T1000 (cell line): Measurements from ENCODE around the gene ARL3.
A peak's percentile ranks its signal among the peaks of the same experiment; 100 is the strongest.
"Not testable (repeated sequence)": the region's sequence is repeated elsewhere in the genome, so short reads cannot be mapped to it uniquely, and the experiment has no call there.

ENCODE experiments used
- DNase-seq: peaks from one replicate; lab custom pipeline; 2025; ENCODE audit warnings: mixed read lengths; lab: John Stamatoyannopoulos, UW

The ARL3 gene

GRCh38 chr10:102735065-102735562 lies 20.9 kb upstream of the ARL3 start:
- no peak for DNase-seq

- no peak for DNase-seq
Measured at GRCh38 chr10:102732661-102733060, 18.5 kb upstream of the ARL3 start.

DNA sequence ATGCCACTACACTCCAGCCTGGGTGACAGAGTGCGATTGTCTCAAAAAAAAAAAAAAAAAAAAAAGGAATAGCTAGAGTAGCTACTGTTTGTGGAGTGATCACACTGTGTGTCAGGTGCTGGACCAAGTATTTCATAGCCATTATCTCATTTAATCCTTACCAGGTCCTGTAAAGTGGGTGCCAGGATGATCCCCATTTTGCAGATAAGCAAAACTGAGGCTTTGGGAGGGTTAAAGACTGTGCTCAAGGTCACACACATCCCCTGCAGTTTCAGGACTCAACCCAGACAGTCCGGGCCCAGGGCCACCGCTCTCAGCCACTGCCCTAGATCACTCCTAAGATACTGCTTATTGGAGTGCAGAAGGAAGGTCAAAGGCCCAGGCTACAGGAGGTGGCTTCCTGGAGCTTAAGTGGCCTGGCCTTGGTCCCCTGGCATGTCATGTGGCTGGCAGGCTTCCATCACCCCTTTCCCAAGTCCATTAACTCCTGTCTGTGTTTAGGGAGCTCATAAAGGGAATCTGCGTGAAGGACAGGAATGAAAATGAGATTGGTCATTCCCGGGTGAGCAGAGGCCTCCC lies 17.1 kb upstream of the ARL3 start:
- DNase-seq: no peak

DNA sequence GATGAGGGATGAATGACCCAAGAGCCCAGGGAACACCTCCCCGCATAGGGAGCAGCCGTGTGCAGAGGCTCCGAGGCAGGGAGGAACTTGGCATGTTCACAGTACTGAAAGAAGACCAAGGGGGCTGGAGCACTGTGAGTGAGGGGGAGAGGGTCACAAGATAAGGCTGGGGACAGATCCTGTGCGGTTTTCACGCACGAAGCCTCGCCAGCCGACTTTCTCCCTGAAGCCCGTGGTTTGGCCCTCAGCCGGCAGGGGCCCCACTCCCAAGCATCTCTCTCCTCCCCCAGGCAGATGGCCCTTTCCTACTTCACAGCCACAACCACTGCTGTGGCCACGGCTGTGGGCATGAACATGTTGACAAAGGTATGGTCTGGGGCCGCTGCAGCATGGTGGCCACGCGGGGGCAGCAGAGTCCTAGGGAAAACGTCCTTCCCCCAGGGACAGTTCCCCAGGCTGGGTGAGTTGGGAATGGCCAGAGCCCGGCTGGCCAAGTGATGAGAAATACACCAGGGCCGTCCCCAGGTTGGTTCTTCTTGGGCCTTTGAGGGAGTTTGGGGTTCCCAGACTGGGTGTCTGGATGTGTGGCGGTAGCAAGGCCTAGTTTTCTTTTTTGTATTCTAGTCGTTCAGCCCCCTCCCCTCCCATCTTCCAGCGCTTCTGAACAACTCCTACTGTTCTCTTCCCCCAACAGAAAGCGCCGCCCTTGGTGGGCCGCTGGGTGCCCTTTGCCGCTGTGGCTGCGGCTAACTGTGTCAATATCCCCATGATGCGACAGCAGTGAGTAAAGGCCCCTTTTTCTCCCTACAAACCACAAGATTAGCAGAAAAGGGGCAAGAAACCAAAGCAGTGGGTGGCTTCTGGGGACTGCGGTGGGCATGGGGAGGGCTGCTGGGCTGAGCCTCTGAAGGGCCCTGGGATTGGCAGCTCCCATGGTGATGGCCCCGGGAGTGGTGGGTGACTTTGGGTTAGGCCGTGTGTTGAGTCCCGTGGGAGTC lies 15.1 kb upstream of the ARL3 start:
- peak; percentile 68 for DNase-seq

- DNase-seq: no peak
Measured at GRCh38 chr10:102727037-102727818, 13.0 kb upstream of the ARL3 start.

DNA sequence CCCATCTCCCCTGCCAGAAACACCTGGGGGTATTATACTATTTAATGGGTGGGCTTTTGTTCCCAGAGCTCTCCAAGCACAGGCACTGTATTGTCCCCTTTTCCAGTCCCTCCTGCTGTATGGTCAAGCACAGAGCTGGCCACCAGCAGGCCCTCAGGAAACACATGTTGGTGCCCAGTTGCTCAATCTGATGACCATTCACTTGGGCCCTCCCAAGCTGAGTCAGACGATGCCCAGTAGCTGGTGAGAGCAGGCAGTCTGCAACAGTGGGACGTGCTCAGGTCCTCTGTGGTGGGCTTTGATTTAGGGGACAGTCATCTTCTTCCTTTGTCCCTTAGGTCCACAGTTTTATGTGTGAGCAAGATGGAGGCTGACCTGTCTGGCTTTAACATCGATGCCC lies 12.1 kb upstream of the ARL3 start:
- DNase-seq: no peak

GRCh38 chr10:102723989-102724388 lies 9.8 kb upstream of the ARL3 start:
- DNase-seq: no peak

GRCh38 chr10:102721954-102722353 lies 7.8 kb upstream of the ARL3 start:
- DNase-seq: no peak

- no peak for DNase-seq
Measured at GRCh38 chr10:102720775-102721301, 6.6 kb upstream of the ARL3 start.

GRCh38 chr10:102720337-102720736 lies 6.1 kb upstream of the ARL3 start:
- no peak for DNase-seq

- no peak for DNase-seq
Measured at GRCh38 chr10:102718220-102718619, 4.0 kb upstream of the ARL3 start.

GRCh38 chr10:102716900-102717565 lies 2.8 kb upstream of the ARL3 start:
- DNase-seq: not testable (repeated sequence)

GRCh38 chr10:102715880-102716279 lies 1.7 kb upstream of the ARL3 start:
- no peak for DNase-seq

GRCh38 chr10:102714621-102715455 lies 641 bp upstream of the ARL3 start, which contains the start of gene SFXN2:
Gene SFXN2, plus strand, starts transcription at chr10:102714636. Its CDS starts 12,001 bp downstream, at chr10:102726637.
- DNase-seq: no peak

DNA sequence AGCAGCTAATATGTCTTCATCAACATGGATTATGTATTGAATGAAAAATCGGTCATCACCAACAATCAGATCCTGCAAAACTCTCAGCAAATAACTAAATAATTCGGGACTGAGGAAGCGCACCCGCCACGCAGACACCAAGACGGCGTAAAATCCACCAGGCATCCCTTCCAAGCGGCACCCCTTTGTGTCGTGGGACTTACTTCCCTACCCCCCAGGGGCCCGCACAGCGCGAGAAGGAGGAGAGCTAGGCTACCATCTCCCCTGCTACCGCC lies 721 bp downstream of the ARL3 start:
- DNase-seq: no peak

DNA sequence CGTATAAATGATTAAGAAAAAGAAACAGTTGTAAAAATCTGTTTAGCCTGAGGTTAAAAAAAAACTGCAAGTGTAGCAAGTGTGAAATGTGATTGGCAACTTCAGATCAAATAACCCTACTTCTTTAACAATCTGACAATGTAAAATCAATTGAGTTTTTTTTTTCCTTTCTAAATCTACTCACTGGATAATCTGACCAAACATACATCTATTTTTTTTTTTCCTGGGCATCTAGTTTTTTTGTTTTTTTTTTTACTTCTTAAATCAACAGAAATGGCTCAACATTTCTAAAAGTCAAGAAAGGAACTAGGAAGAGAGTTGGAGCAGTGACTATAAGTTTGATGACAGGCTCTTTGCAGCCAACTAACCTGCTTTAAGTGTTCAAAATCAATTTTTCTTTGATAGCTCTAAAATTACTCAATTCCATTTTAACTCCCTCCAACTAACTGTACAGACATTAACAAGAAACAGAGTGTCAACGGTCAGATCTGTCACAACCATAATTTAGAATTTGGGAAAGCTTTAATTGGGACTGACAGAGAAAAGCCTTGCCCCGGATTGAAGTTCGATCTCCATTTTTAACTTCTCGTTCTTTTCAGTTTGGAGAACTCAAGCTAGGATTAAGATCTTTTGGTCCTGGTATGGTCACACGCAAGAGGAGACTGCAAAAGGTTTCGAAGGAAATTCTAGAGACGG lies 1.2 kb downstream of the ARL3 start:
- DNase-seq: no peak

DNA sequence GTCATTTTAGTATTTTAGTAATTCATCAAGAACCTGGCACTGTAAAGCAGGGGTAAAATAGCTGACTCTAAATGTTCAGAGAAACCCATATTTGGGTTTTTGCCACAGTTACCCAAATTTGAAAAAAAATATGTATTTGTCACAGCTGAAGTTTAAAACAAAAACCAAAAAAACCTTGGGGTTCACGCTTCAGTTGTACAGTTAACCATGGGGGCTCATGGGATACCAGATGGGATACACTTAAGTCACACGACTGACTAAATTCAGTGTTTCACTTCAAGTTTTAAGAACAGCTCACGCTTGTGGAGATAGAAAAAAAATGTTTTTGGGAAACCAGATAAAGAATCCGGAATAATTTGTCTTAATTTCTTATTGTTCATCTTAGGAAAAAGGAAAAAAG lies 2.1 kb downstream of the ARL3 start:
- no peak for DNase-seq

- no peak for DNase-seq
Measured at GRCh38 chr10:102710609-102711008, 3.6 kb downstream of the ARL3 start.

DNA sequence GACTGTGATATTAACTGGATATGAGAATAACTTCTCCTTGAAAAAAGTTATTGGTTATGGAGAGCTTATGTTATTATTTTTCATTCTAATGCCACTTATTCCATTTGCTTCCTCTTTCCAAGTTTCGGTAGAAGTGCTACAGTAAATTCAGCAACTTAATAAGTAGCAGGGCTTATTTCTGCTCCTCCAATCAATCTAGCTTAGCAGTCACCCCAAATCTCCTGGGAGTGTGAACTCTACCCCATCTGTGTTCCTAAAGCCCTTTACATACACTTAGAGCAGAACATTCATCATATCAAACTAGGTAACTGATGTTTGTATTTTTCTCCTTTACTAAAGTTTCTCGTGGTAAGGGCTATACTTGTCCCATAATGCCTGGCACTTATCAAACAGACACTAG lies 8.7 kb downstream of the ARL3 start:
- no peak for DNase-seq

DNA sequence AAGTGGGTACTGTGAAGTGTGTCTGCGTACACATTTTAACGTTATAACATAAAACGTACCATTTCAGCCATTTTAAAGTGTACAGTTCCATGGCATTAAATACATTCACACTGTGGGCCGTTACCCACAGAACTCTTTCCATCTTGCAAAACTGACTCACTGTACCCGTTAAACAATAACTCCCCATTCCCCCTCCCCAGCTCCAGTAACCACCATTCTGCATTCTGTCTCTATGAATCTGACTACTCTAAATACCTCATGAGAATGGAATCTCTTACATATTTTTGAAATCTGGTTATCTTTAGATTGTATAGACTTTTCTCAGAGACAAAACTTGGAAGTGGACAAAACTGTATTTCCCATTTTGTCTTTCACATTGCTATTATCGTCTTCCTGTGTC lies 9.3 kb downstream of the ARL3 start:
- no peak for DNase-seq
